ENCODE results near the gene TREML1. TPM values are rescaled to one million over a fixed set of nuclear protein-coding genes. Genes with fewer than 3 reads are reported as not detected.

TREML1 gene
- total and polyA plus RNA-seq, 12 donors = 0.28 to 4.7 (median 0.88) TPM; not detected in 2

GRCh38 chr6:41200296-41200900 is 46.3 kb upstream of the TREML1 start:
- peak overlapping the region in 1 of 5 donors; percentile 3 for H3K27ac ChIP-seq
- H3K27me3 ChIP-seq = peaks cover 6% of the 10 kb centered on the region
- no peaks in the 10 kb centered on the region for H3K36me3 ChIP-seq (replicated peaks in 1 of 2)
- intact Hi-C loops (cut with DNase I) = no loop called here
- TF ChIP-seq POLR2A (IDR thresholded peaks at IDR 0.05) (no peak), CTCF (IDR thresholded peaks at IDR 0.05) (no peak)
- no peaks in the 10 kb centered on the region for H3K4me1 ChIP-seq (replicated peaks in 1 of 2)
- no peak overlapping the region for H3K4me3 ChIP-seq
- H3K9me3 ChIP-seq (replicated peaks in 1 of 3) = no peaks in the 10 kb centered on the region
- DNase-seq = peak in 5 of 7 donors; percentile 21 to 54 (median 32)
- 62 to 79% (median 73%) methylated on average over 2 of the region's 2 CpGs for WGBS, 4 donors

GRCh38 chr6:41199552-41200246 is 45.6 kb upstream of the TREML1 start:
- intact Hi-C loops (cut with DNase I) = no loop called here
- DNase-seq = no peak
- H3K4me1 ChIP-seq (replicated peaks in 1 of 2) = no peaks in the 10 kb centered on the region
- no peak overlapping the region for H3K4me3 ChIP-seq
- H3K27me3 ChIP-seq = peaks cover 6% of the 10 kb centered on the region
- TF ChIP-seq POLR2A (IDR thresholded peaks at IDR 0.05) (no peak), CTCF (IDR thresholded peaks at IDR 0.05) (no peak)
- H3K36me3 ChIP-seq (replicated peaks in 1 of 2) = no peaks in the 10 kb centered on the region
- H3K9me3 ChIP-seq (replicated peaks in 1 of 3) = no peaks in the 10 kb centered on the region
- WGBS, 4 donors = 73 to 89% (median 83%) methylated on average over 1 of the region's 1 CpG
- no peak overlapping the region for H3K27ac ChIP-seq

- Histone ChIP-seq H3K9me3 (replicated peaks in 1 of 3) (no peaks in the 10 kb centered on the region), H3K27ac (no peak overlapping the region), H3K4me3 (no peak overlapping the region), H3K36me3 (replicated peaks in 1 of 2) (no peaks in the 10 kb centered on the region), H3K4me1 (replicated peaks in 1 of 2) (no peaks in the 10 kb centered on the region), H3K27me3 (peaks cover 6% of the 10 kb centered on the region)
- WGBS, 4 donors = 91 to 97% (median 94%) methylated on average over 3 of the region's 3 CpGs
- TF ChIP-seq POLR2A (IDR thresholded peaks at IDR 0.05) (no peak), CTCF (IDR thresholded peaks at IDR 0.05) (no peak)
- DNase-seq = no peak
- intact Hi-C loops (cut with DNase I) = no loop called here
These were observed 43.1 kb upstream of the TREML1 start for GRCh38 chr6:41197234-41197633.

GRCh38 chr6:41194386-41194785 is 40.2 kb upstream of the TREML1 start:
- no peaks in the 10 kb centered on the region for H3K4me1 ChIP-seq (replicated peaks in 1 of 2)
- H3K27me3 ChIP-seq = peaks cover 6% of the 10 kb centered on the region
- no peaks in the 10 kb centered on the region for H3K36me3 ChIP-seq (replicated peaks in 1 of 2)
- no peaks in the 10 kb centered on the region for H3K9me3 ChIP-seq (replicated peaks in 1 of 3)
- DNase-seq = no peak
- no peak for TF ChIP-seq CTCF (IDR thresholded peaks at IDR 0.05)
- TF ChIP-seq POLR2A (IDR thresholded peaks at IDR 0.05) = no peak
- H3K27ac ChIP-seq = no peak overlapping the region
- no peak overlapping the region for H3K4me3 ChIP-seq
- intact Hi-C loops (cut with DNase I) = no loop called here
- 60 to 91% (median 86%) methylated on average over 1 to 3 of the region's 3 CpGs for WGBS, 4 donors
